Endothelial cell of umbilical vein (primary cell): Measurements from ENCODE around the gene ETNK2.

Source experiments
- CTCF ChIP-seq, 2 donors: IDR thresholded peaks; 1 replicate in 1 of 2; 2 replicates in 1 of 2; pipeline ENCODE4 v1.5.1; 2011; ENCODE audit warnings: low read length in 2 of 2, mild to moderate bottlenecking in 2 of 2, moderate library complexity in 2 of 2, control low read depth in 1 of 2, inconsistent platforms in 1 of 2, low read depth in 1 of 2; ENCODE audit not compliant: insufficient read depth in 1 of 2; ENCODE audit errors: extremely low read depth in 1 of 2
- EZH2 ChIP-seq: IDR thresholded peaks from 2 replicates; pipeline ENCODE4 v1.6.1; 2012; ENCODE audit warnings: borderline replicate concordance, low read depth, mild to moderate bottlenecking, moderate library complexity, low read length, inconsistent platforms; ENCODE audit not compliant: severe bottlenecking
- MAX ChIP-seq: IDR thresholded peaks from 2 replicates; pipeline ENCODE4 v1.6.1; 2011; ENCODE audit not compliant: insufficient read depth, insufficient read length
- POLR2A ChIP-seq: IDR thresholded peaks from 2 replicates; pipeline ENCODE4 v1.6.1; 2012; ENCODE audit warnings: low read depth, mild to moderate bottlenecking, control low read depth, low read length

GRCh38 chr1:204091787-204092312 is 60.0 kb downstream of the ETNK2 start:
- TF ChIP-seq CTCF (IDR thresholded peaks at IDR 0.05; ENCODE audit: extremely low read depth in 1 of 2, insufficient read depth in 1 of 2, low read depth in 1 of 2, low read length in 2 of 2) (no peak), MAX (no peak), POLR2A (no peak), EZH2 (no peak)
